Fibroblast of lung (primary cell): Measurements from ENCODE around the gene PXMP2. TPM values are rescaled to one million over a fixed set of nuclear protein-coding genes. Genes with fewer than 3 reads are reported as not detected.

Experiments used
- DNase-seq, 2 donors: peaks; one replicate each; pipeline versions ENCODE4 v3.0.0 to v3.0.0-alpha.2; 2010; ENCODE audit warnings: low read depth in 2 of 2
- H2AFZ ChIP-seq: 2 replicates; pipeline ENCODE4 v1.5.1; 2012; ENCODE audit warnings: low read length, control low read depth, inconsistent platforms
- H3K27ac ChIP-seq: 2 replicates; pipeline ENCODE4 v1.5.1; 2011; ENCODE audit warnings: low read length, control low read depth; ENCODE audit not compliant: insufficient read depth
- H3K27me3 ChIP-seq: 2 replicates; pipeline ENCODE4 v1.5.1; 2011; ENCODE audit warnings: mild to moderate bottlenecking, low read length; ENCODE audit not compliant: control insufficient read depth, insufficient read depth
- H3K36me3 ChIP-seq: 2 replicates; pipeline ENCODE4 v1.5.1; 2011; ENCODE audit warnings: low read length; ENCODE audit not compliant: control insufficient read depth, insufficient read depth
- H3K4me1 ChIP-seq: 2 replicates; pipeline ENCODE4 v1.5.1; 2011; ENCODE audit warnings: low read length; ENCODE audit not compliant: control insufficient read depth, insufficient read depth; ENCODE audit errors: extremely low read depth
- H3K4me2 ChIP-seq: 2 replicates; pipeline ENCODE4 v1.5.1; 2011; ENCODE audit warnings: low read length, control low read depth; ENCODE audit not compliant: insufficient read depth; ENCODE audit errors: extremely low read depth
- H3K4me3 ChIP-seq, 4 experiments: fragments of 200-600 bp in 1 of 4; sonication (generic) in 1 of 4; replicated peaks in 1 of 4; 2 replicates each; pipeline ENCODE4 v1.5.1; 2011 to 2016; ENCODE audit warnings: low read length in 4 of 4, low read depth in 3 of 4, mild to moderate bottlenecking in 3 of 4, control low read depth in 2 of 4, inconsistent platforms in 1 of 4, mixed read lengths in 1 of 4; ENCODE audit not compliant: insufficient read depth in 1 of 4; ENCODE audit errors: control extremely low read depth in 1 of 4
- H3K79me2 ChIP-seq: 2 replicates; pipeline ENCODE4 v1.5.1; 2012; ENCODE audit warnings: mild to moderate bottlenecking, low read length, inconsistent platforms; ENCODE audit not compliant: control insufficient read depth, insufficient read depth
- H3K9ac ChIP-seq: 2 replicates; pipeline ENCODE4 v1.5.1; 2011; ENCODE audit warnings: mild to moderate bottlenecking, low read length, control low read depth; ENCODE audit not compliant: insufficient read depth
- H3K9me3 ChIP-seq: 2 replicates; pipeline ENCODE4 v1.5.1; 2012; ENCODE audit warnings: low read depth, low read length; ENCODE audit not compliant: control insufficient read depth, insufficient read depth
- H4K20me1 ChIP-seq: 2 replicates; pipeline ENCODE4 v1.5.1; 2011; ENCODE audit warnings: low read length; ENCODE audit not compliant: control insufficient read depth, insufficient read depth; ENCODE audit errors: extremely low read depth
- EZH2 ChIP-seq: IDR thresholded peaks from 2 replicates; pipeline ENCODE4 v1.5.1; 2012; ENCODE audit warnings: low read length, control low read depth, mild to moderate bottlenecking; ENCODE audit errors: missing control alignments
- polyA plus RNA-seq, 2 donors: library from polyadenylated mRNA; depleted of rRNA in 1 of 2; stranded (reverse) in 1 of 2; unstranded in 1 of 2; fragments of >200 nt; gene quantifications; 2 replicates each; pipeline ENCODE4 v1.2.1, GENCODE V29; 2011 to 2012; ENCODE audit warnings: missing spikeins in 1 of 2
- total RNA-seq: library from RNA; depleted of rRNA; stranded (reverse); fragments of >200 nt; gene quantifications from 2 replicates; pipeline ENCODE4 v1.2.1, GENCODE V29; 2014
- TF ChIP-seq, protein P1 (sequence below), 2 donors: IDR thresholded peaks in 1 of 2; conservative IDR thresholded peaks in 1 of 2; 1 replicate in 1 of 2; 2 replicates in 1 of 2; pipeline ENCODE4 v1.5.1; 2011 to 2012; ENCODE audit warnings: low read length in 2 of 2, control low read depth in 1 of 2, inconsistent platforms in 1 of 2, low read depth in 1 of 2, mild to moderate bottlenecking in 1 of 2

Gene PXMP2
- total and polyA plus RNA-seq, 2 donors (not counting 1 experiment from before 2014, with no cell fraction given) = 10.6 to 14.5 TPM

DNA sequence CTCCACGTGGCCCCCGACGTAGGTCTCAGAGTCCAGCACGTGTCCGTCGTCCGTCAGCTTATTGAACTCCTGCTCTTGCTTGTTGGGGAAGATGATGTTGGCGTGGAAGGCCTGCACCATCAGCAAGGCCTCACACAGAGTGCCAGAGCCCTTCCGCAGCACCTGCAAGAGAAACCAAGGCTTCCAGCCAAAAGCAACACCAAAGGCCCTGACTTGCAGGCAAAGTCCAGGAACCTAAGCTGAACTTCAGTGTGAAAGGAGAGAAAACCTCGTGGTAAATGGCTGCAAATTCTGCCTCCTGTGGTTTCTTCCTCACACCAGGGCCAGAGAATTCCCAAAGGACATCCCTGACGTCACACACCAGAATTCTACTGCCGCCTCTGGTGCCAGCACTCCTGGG, 14.7 kb upstream of the PXMP2 start:
- Histone ChIP-seq H4K20me1 (no peaks in the 10 kb centered on the region), H3K36me3 (peaks cover 14% of the 10 kb centered on the region), H3K9ac (no peak overlapping the region), H3K27me3 (no peaks in the 10 kb centered on the region), H3K4me2 (no peak overlapping the region), H3K4me3 (no peak overlapping the region), H2AFZ (no peak overlapping the region), H3K9me3 (no peaks in the 10 kb centered on the region), H3K27ac (no peak overlapping the region), H3K79me2 (no peaks in the 10 kb centered on the region), H3K4me1 (no peaks in the 10 kb centered on the region)
- no peak for DNase-seq
- no peak for TF ChIP-seq EZH2
- TF ChIP-seq, protein P1, sequence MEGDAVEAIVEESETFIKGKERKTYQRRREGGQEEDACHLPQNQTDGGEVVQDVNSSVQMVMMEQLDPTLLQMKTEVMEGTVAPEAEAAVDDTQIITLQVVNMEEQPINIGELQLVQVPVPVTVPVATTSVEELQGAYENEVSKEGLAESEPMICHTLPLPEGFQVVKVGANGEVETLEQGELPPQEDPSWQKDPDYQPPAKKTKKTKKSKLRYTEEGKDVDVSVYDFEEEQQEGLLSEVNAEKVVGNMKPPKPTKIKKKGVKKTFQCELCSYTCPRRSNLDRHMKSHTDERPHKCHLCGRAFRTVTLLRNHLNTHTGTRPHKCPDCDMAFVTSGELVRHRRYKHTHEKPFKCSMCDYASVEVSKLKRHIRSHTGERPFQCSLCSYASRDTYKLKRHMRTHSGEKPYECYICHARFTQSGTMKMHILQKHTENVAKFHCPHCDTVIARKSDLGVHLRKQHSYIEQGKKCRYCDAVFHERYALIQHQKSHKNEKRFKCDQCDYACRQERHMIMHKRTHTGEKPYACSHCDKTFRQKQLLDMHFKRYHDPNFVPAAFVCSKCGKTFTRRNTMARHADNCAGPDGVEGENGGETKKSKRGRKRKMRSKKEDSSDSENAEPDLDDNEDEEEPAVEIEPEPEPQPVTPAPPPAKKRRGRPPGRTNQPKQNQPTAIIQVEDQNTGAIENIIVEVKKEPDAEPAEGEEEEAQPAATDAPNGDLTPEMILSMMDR (conservative IDR thresholded peaks at IDR 0.05 in 1 of 2, IDR thresholded peaks at IDR 0.05 in 1 of 2; ENCODE audit: low read depth in 1 of 2, low read length in 2 of 2) = no peak

DNA sequence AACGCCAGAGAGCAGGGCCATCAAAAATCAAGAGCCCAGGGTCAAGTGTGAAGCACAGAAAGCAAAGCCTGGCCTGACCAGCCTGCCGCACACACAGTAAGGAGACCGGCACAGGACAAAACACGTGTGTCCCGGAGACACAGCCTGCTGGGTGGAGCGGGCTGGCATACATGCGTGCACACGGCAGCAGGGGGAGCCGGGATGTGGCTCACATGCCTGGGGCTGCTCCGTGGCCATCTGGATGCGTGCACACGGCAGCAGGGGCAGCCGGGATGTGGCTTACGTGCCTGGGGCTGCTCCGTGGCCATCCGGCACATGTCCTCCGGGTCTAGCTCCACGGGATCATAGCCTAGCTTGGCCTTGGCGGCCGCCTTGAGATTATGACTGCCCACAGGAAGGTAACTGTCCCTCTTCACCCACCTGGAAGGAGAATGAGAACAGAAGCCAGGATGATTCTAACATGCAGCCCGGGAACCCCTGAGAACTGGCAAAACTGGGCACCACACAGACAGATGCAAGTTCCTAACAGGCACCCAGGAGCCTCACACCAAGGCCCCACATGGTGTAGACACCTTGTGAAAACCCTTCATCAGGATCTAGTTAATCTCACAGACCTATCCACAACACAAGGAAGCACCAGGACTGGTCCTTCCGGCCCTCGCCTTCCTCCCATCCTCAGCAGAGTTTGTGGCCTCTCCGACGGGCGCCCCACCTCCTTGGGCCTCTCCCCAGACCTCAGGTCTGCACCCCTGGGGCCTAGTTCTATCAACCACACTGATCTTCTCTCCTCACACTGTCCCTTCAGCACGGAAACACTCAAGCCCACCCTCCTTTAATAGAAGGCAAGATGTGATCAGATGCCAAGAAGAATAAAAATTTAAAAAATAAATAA, 13.9 kb upstream of the PXMP2 start:
- no peak for DNase-seq
- Histone ChIP-seq H3K4me2 (no peak overlapping the region), H3K27ac (no peak overlapping the region)

DNA sequence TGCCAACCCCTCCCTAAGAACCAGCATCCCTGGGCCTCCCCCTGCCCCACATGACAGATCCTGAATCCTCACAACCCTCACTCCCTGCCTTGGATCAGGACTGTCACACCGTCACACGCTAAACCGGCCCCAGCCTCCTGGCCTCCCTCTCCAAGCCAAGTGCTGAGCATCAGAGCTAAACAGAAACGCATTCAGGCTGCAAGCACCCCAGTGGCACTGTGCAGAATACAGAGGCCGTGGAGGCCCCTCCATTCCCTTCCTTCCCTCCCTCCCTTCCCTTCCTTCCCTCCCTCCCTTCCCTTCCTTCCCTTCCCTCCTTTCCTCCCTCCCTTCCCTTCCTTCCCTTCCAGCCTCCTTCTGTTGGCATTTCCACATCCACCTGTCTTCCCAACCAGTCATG, 12.8 kb upstream of the PXMP2 start:
- no peak overlapping the region for H2AFZ ChIP-seq
- no peak for TF ChIP-seq EZH2
- H3K4me3 ChIP-seq = no peak overlapping the region
- no peak overlapping the region for H3K9ac ChIP-seq
- H4K20me1 ChIP-seq = no peaks in the 10 kb centered on the region
- H3K27me3 ChIP-seq = no peaks in the 10 kb centered on the region
- H3K4me1 ChIP-seq = no peaks in the 10 kb centered on the region
- no peak overlapping the region for H3K27ac ChIP-seq
- H3K36me3 ChIP-seq = peaks cover 11% of the 10 kb centered on the region
- no peak overlapping the region for H3K4me2 ChIP-seq
- H3K9me3 ChIP-seq = no peaks in the 10 kb centered on the region
- H3K79me2 ChIP-seq = peaks cover 2% of the 10 kb centered on the region
- no peak for DNase-seq

More for the DNA sequence above, 13.9 kb upstream of the PXMP2 start:
- no peak for TF ChIP-seq EZH2
- TF ChIP-seq, protein P1 (conservative IDR thresholded peaks at IDR 0.05 in 1 of 2, IDR thresholded peaks at IDR 0.05 in 1 of 2; ENCODE audit: low read depth in 1 of 2, low read length in 2 of 2) = no peak
- Histone ChIP-seq H3K79me2 (no peaks in the 10 kb centered on the region), H3K9ac (no peak overlapping the region), H4K20me1 (no peaks in the 10 kb centered on the region), H3K36me3 (peaks cover 13% of the 10 kb centered on the region), H3K27me3 (no peaks in the 10 kb centered on the region), H3K9me3 (no peaks in the 10 kb centered on the region), H2AFZ (no peak overlapping the region), H3K4me1 (no peaks in the 10 kb centered on the region), H3K4me3 (no peak overlapping the region)
